ENCODE results near the gene ARPC1B. TPM values are rescaled to one million over a fixed set of nuclear protein-coding genes. Genes with fewer than 3 reads are reported as not detected.
A peak's percentile ranks its signal among the peaks of the same experiment; 100 is the strongest.

The ARPC1B gene
- total RNA-seq, 1 donor from 2014 or later: 9.5 TPM

DNA sequence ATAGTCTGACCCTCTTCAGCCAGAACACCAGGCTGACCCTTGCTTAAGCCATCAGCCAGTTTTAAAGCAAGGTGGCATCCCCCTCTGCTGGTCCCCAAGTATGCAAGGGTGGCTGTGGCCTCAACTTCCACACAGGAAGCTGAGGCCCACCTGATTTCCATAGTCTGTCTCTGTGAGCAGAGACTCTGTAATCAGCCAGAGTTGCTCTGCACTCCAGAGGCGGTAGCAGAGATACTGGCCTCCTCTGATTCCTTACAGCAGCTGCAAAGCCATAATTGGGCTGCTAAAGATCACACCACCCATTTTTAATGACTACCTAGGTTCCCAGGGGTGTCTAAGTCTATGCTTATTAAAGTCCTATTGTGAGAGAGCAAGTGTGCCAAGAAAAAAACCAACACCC lies 32.0 kb downstream of the ARPC1B start:
- no peak for DNase-seq
- Mint-ChIP-seq H3K9me3 (ENCODE audit: unreplicated experiment) (peaks cover 6% of the 10 kb centered on the region), H3K4me3 (ENCODE audit: unreplicated experiment) (peak overlapping the region; percentile 99), H3K4me1 (ENCODE audit: low read depth, unreplicated experiment) (peaks cover 21% of the 10 kb centered on the region), H3K36me3 (ENCODE audit: unreplicated experiment) (peaks cover 12% of the 10 kb centered on the region), H3K27me3 (ENCODE audit: unreplicated experiment) (peaks cover 9% of the 10 kb centered on the region), H3K27ac (ENCODE audit: unreplicated experiment) (peak overlapping the region; percentile 91)
- TF ChIP-seq, protein P1, sequence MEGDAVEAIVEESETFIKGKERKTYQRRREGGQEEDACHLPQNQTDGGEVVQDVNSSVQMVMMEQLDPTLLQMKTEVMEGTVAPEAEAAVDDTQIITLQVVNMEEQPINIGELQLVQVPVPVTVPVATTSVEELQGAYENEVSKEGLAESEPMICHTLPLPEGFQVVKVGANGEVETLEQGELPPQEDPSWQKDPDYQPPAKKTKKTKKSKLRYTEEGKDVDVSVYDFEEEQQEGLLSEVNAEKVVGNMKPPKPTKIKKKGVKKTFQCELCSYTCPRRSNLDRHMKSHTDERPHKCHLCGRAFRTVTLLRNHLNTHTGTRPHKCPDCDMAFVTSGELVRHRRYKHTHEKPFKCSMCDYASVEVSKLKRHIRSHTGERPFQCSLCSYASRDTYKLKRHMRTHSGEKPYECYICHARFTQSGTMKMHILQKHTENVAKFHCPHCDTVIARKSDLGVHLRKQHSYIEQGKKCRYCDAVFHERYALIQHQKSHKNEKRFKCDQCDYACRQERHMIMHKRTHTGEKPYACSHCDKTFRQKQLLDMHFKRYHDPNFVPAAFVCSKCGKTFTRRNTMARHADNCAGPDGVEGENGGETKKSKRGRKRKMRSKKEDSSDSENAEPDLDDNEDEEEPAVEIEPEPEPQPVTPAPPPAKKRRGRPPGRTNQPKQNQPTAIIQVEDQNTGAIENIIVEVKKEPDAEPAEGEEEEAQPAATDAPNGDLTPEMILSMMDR (IDR thresholded peaks at IDR 0.05; ENCODE audit: partially characterized antibody, unreplicated experiment): no peak

DNA sequence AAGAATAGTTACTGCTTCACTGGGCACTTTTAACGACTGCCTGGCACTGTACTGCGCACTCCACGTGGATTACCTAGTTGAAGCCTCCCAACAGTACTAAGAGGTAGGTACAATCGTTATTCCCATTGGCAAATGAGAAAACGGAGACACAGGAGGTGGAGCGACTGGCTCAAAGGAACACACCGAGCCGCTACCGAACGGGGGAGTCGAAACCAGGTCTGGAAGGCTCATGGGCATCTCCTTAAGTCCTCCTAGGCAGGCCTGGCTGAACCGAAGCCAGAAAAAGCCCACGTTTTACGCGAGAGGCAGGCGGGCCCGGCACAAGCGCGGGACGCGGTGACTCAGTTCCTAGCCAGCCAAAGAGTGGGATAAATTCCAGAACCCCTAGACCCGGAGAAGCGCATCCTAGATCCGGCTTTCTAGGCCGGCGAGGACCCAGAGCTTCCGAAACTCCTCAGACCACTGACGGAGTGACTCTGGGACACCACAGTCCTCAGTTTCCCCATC lies 33.4 kb downstream of the ARPC1B start:
- Mint-ChIP-seq H3K27ac (ENCODE audit: unreplicated experiment) (peak overlapping the region; percentile 91), H3K9me3 (ENCODE audit: unreplicated experiment) (peaks cover 6% of the 10 kb centered on the region), H3K4me1 (ENCODE audit: low read depth, unreplicated experiment) (peaks cover 21% of the 10 kb centered on the region), H3K36me3 (ENCODE audit: unreplicated experiment) (peaks cover 10% of the 10 kb centered on the region), H3K27me3 (ENCODE audit: unreplicated experiment) (peaks cover 7% of the 10 kb centered on the region), H3K4me3 (ENCODE audit: unreplicated experiment) (peak overlapping the region; percentile 99)
- no peak for DNase-seq
- TF ChIP-seq, protein P1 (IDR thresholded peaks at IDR 0.05; ENCODE audit: partially characterized antibody, unreplicated experiment): no peak

DNA sequence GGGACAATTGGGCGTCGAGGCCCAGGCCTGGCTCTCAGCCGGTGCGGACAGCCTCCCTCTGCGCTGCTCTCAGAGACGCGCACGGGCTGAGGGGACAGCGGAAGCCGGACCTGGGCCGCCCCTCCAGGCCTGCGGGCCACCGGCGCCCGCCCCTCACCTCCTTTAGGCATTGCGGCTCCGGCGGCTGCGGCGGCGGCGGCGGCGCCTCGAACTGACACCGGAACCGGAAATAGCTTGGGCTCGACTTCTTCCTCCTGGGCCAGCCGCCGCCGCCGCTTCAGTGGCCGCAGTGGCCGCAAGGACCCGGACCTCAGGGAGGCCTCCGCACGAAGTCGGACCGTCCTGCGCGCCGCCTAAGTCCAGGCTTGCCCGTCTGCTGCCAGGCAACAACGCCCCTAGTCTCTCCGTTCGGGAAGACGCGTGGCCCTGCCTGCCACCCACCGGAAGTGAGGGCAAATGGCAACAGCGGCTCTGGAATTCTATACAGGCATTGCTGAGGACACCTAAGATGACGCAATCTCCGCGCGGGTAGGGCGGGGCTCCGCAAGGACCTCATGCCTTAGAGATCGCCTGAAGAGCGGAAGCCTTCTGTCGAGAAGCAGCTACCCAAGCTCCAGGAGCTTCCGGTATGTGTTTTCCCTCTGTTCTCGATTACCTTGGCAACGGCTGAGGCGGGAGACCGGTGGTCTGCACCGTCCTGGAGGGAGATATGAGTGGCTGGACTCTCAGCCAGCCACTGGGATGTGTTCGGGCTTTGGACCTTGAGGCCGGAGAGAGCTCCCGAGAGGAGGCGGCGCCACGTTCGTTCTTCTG lies 34.1 kb downstream of the ARPC1B start, which contains the start of the genes BUD31 and PDAP1:
BUD31 (plus strand) TSS at position 591 of the 813 bp plus-strand sequence. CDS start 2,124 bp downstream, outside the sequence.
PDAP1 (minus strand) TSS at position 219 of the 813 bp plus-strand sequence; CDS start at position 170, 49 bp downstream.
- peak; percentile 89 for DNase-seq
- TF ChIP-seq, protein P1 (IDR thresholded peaks at IDR 0.05; ENCODE audit: partially characterized antibody, unreplicated experiment): no peak
- Mint-ChIP-seq H3K27me3 (ENCODE audit: unreplicated experiment) (peaks cover 6% of the 10 kb centered on the region), H3K36me3 (ENCODE audit: unreplicated experiment) (peaks cover 6% of the 10 kb centered on the region), H3K4me1 (ENCODE audit: low read depth, unreplicated experiment) (peaks cover 21% of the 10 kb centered on the region), H3K9me3 (ENCODE audit: unreplicated experiment) (peaks cover 6% of the 10 kb centered on the region), H3K27ac (ENCODE audit: unreplicated experiment) (peak within 1 kb of the TSS; percentile 97), H3K4me3 (ENCODE audit: unreplicated experiment) (peak within 1 kb of the TSS; percentile 99)

DNA sequence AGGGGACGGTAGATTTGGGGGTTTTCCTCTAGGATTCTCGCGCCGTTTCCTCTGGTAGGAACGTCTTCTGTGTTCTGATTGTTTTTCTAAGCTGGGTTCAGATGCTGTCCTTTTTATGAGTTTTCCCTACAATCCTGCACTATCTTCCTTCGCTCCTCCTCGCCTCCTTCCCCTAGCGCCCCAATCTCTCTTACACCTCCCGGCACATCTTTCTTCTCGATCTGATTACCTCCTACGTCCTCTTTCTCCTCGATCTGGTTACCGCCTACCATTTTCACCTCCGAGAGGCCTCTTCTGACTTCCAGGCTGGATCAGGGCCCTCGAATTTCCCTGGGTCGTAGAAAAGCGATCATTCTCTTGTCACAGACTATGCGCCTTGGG lies 34.7 kb downstream of the ARPC1B start:
- Mint-ChIP-seq H3K4me1 (ENCODE audit: low read depth, unreplicated experiment) (peaks cover 17% of the 10 kb centered on the region), H3K4me3 (ENCODE audit: unreplicated experiment) (peak overlapping the region; percentile 99), H3K27me3 (ENCODE audit: unreplicated experiment) (peaks cover 6% of the 10 kb centered on the region), H3K27ac (ENCODE audit: unreplicated experiment) (peak overlapping the region; percentile 97), H3K36me3 (ENCODE audit: unreplicated experiment) (peaks cover 6% of the 10 kb centered on the region), H3K9me3 (ENCODE audit: unreplicated experiment) (peaks cover 6% of the 10 kb centered on the region)
- TF ChIP-seq, protein P1 (IDR thresholded peaks at IDR 0.05; ENCODE audit: partially characterized antibody, unreplicated experiment): no peak
- no peak for DNase-seq

DNA sequence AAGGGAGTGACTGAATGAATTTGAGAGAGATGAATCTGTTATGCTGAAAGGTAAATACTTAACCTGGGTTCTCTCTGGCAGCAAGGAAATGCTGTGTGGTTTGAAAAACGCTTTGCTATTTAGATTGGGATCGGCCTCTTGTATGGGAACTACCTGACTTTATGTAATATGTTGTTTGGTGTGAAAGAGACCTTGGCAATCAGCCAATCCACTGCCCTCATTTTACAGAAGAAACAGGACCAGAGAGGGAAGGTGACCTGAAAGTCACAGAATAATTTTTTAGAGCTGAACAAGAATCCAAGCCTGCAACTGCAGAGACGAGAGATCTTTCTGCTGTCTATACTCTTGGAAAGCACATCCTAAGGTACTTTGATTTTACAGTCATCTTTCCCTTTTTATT lies 35.3 kb downstream of the ARPC1B start:
- Mint-ChIP-seq H3K27ac (ENCODE audit: unreplicated experiment) (peak overlapping the region; percentile 97), H3K4me3 (ENCODE audit: unreplicated experiment) (peak overlapping the region; percentile 99), H3K4me1 (ENCODE audit: low read depth, unreplicated experiment) (peaks cover 13% of the 10 kb centered on the region), H3K9me3 (ENCODE audit: unreplicated experiment) (peaks cover 6% of the 10 kb centered on the region), H3K27me3 (ENCODE audit: unreplicated experiment) (peaks cover 7% of the 10 kb centered on the region), H3K36me3 (ENCODE audit: unreplicated experiment) (peaks cover 8% of the 10 kb centered on the region)
- DNase-seq: no peak
- TF ChIP-seq, protein P1 (IDR thresholded peaks at IDR 0.05; ENCODE audit: partially characterized antibody, unreplicated experiment): no peak
